ENCODE measurements around the gene ABCA9.

The ABCA9 gene

GRCh38 chr17:69069226-69069750 lies 8.6 kb upstream of the ABCA9 start:
- DNase-seq: no peak

DNA sequence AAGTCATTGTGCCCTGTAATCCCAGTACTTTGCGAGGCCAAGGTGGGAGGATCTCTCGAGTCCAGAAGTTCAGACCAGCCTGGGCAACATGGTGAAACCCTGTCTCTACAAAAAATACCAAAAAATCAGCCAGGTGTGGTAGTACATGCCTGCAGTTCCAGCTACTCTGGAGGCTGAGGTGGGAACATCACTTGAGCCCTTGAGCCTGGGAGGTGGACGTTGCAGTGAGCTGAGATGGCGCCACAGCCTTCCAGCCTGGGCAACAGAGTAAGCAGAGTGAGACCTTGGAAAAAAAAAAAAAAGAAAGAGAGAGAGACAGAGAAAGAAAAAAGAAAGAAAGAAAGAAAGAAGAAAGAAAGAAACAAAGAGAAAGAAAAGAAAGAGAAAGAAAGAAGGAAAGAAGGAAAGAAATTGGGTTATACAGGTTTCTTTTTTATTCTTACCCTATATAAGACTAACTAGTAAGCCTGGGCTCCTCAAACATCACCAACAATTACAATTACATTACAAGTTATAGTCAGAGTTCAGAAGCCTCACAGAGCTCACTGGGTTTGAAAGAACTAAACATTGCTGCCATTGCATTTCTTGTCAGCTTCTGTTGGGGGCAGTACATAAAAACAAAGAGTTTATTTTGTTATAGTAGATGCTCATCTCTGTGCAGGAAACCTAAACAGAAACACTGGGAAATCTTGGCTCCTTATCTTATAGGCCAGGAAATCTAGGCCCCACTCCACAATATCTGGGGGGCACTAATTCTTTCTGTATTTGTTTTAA lies 6.7 kb upstream of the ABCA9 start:
- DNase-seq: no peak

DNA sequence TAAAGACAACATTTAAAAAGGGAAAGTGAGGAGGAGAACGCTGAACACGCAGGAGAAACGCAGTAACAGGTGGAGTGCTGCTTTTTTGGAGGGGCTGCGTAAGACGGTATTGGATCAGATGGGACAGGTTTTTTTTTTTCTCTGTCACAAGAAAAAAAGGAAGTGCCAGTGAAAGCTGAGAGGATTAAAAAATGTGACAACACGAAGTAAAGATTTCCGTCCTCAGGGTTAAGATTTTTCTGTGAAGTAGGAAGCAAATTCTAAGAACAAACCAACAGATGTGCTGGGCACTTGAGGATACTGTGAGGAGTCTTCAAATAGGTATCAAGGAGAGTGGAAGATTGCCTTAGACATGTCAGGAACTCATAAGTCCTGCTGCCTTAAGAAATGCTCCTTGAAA lies 5.8 kb upstream of the ABCA9 start:
- no peak for DNase-seq

DNA sequence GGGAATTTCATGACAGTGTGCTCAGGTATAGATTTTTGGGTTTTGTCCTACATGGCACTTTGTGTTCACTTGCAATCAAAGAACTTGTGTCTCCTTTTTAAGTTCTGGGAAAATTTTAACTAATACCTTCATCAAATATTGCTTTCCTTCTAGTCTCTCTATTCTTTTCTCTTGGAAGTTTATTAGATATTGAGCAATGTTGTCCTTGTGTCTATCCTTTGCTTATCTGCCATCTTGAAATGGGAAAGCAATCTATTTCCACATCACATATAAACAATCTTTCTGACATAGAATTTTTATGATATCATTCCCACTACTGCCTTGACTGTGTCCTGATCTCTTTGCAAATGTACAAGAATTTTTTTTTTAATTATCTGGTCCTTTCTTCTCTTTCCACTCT lies 4.4 kb upstream of the ABCA9 start:
- no peak for DNase-seq

DNA sequence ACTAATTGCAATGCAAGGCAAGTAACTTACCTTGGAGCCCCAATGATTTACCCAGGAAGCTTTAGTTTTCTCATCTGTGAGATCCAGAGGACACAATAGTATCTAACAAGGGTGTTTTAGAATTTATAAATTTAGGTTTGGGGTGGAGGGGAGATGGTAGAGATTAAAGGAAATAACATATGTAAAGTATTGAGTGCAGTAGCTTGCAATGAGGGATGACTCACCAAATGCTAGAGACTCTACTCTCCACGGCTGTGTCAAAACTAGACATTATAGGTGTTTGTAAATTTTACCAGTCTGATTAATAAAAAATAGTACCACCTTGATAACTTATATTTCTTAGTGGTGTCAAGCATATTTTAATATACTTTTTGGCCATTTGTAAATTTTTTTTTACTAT lies 3.7 kb upstream of the ABCA9 start:
- no peak for DNase-seq

GRCh38 chr17:69064001-69064400 lies 3.3 kb upstream of the ABCA9 start:
- DNase-seq: no peak

DNA sequence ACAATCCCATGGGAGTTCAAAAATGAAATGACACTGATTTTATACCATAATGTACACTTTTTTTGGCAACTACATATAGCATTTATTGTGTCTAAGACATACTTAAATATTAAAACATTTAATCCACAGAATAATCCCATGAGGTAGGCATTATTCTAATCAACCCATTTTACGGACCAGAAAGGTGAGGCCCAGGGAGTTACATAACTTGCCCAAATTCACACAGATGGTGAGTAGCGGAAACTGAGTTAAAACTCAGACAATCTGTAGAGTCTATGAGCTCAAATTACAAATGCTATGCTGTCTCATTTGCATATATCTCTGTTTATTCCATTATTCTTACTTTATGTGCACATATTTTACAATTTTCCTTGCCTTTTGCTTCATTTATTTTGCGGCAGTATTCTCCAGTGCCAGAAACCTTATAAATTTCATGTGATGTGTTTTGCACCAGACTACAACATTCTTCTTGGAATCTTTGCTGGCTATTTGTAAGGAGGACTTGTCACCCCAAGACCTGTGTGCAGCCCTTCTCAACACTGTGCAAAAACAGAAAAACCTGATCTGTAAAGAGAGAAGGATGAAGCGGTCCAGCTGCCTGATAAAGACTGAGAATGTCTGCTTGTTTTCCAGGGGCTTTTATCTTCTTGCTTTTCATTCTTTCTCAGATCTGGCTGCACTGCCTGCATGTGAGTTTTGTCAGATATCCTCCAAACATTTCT lies 2.3 kb upstream of the ABCA9 start:
- no peak for DNase-seq

- no peak for DNase-seq
Observed at GRCh38 chr17:69061721-69062556, 1.2 kb upstream of the ABCA9 start.

DNA sequence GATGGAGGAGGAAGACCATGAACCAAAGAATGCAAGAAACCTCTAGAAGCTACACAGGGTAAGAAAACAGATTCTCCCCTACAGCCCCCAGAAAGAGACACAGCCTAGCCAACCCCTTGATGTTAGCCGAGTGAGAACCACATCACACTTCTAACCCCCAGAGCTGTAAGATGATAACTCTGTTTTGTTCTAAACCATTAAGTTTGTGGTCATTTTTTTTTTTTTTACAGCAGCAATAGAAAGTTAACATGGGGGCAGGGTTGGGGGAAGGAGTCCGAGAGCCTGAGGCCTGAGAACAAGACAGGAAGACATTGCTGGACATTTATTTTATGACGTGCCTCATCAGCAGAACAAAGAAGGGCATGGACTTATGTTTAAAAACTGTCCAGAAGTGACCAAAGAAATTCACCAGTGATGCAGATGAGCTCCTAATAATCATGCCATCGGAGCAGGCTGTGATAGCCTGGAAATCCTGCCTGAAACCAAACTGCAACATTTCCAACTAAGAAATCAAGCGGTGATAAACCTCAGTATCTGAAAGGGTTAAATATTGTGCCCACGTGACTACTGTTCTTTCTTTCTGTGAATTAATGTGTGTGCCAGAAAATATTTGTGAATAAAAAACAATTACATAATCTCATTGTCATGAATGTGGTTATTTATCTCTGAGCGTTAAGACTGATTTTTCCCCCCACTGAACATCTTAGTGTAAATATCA lies 1.1 kb downstream of the ABCA9 start:
- no peak for DNase-seq

- DNase-seq: no peak
Observed at GRCh38 chr17:69058165-69058564, 2.6 kb downstream of the ABCA9 start.

DNA sequence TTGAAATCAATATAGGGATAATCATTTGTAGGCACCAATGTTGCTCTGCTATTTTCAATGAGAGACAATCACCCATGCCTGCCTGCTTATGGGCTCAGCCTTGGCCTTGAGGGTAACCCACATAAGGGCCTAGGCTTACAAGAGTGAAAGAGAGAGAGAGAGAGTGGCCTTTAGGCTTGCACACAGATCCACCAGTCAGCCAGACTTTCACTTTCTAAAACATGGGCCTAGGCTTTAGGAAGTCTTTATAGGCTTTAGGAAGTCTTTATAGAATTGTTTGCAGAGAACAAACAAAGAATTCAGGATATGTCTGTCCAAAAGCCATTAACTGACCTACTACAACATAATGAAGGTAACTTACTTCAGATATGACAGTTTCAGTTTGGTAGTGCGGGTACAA lies 3.4 kb downstream of the ABCA9 start:
- no peak for DNase-seq

DNA sequence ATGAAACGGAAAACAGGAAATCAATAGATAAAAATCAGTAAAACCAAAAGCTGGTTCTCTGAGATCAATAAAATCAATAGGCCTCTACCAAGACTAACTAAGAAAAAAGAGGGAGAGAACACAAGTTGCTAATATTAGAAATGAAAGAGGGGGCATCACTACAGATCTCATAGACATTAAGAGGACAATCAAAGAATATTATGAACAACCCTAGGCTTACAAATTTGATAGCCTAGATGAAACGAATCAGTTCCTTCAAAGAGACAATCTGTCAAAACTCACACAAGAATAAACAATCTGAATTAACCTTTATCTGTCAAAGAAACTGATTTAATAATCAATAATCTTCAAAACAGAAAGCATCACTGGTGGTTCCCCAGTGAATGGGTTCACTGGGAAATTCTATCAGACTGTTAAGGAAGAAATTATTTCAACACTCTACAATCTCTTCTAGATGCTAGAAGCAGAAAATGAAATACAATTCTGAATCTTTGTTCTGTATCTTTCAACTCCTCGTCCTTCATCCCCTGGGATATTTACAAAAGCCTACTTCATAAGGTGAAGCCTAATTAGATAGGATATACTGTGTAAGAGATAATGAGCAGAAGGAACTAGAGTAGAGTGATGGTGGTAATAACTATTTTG lies 4.4 kb downstream of the ABCA9 start:
- DNase-seq: no peak

DNA sequence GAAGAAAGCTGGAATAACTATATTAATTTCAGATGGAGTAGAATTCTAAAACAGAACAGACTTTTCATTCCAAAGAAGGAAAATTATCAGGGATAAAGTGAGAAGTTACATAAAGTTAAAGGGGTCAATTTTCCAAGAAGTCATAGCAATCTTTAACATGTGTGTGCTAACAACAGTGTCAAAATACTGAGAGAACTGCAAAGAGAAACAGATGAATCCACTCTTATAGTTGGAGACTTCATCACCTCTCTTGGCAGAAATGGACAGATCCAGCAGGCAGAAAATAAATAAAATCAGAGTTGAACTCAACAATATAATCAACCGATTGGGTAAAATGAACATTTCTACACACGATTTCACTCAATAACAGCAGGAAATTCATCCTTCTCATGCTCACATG lies 5.4 kb downstream of the ABCA9 start:
- DNase-seq: no peak

- no peak for DNase-seq
Observed at GRCh38 chr17:69050999-69051775, 9.5 kb downstream of the ABCA9 start.

DNA sequence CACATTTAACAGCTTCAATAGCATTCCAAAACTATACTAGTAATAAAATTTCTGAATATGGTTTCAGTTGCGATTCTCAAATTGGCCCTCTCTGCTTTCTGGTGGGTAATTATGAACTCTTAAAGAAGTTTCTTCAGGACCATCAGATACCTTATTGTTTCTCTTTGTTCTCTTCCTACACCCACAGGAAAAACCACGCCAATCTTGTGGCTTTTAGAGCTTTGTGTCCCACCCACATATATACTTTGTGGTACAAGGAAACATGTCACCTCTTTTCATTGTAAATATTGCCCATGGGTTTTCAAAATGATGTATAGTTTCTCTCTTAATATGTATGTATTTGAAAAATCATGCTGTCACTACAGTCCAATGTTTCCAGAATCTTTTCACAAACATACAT lies 12.1 kb downstream of the ABCA9 start:
- DNase-seq: no peak

DNA sequence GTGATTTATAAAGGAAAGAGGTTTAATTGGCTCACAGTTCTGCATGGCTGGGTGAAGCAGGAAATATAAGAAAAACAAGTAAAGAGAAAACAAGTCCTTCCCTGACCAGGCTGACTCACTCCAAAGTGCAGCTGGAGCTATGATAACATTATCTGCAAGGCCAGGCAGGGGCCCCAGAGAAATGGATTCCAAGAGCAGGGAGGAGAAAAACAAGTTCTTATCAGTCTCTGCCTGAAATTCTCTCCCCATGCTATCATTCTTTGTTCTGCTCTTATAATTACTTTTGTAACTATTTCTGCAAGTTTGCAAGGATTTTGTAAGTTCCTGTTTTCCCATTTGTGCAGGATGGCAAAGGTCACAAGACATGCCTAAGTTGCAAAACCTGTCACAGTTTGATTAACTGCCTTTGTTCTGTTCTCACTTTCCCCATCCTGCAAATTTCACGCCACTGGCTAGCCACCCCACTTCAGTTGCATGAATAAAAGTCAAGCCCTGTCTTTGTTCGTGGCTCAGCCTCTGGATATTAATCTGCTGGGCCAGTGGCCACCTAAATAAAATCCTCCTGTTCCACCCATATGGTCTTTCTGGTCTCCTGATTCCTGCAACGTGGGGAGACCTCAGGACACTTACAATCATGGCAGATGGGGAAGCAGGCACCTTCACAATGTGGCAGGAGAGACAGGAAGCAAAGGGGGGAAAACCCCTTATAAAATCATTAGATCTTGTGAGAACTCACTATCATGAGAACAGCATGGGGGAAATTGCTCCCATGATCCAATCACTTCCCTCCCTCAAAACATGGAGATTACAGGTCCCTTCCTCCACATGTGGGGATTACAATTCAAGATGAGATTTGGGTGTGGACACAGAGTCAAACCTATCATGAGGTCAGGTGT lies 13.1 kb downstream of the ABCA9 start:
- DNase-seq: no peak

GRCh38 chr17:69046121-69046807 lies 14.5 kb downstream of the ABCA9 start:
- DNase-seq: no peak

GRCh38 chr17:69045646-69046045 lies 15.1 kb downstream of the ABCA9 start:
- DNase-seq: no peak
